Ectodermal cell (in vitro differentiated cells): ENCODE results near the gene MAPK8IP2.

Experiments
- H3K27ac ChIP-seq: 2 replicates; pipeline ENCODE4 v1.7.0; 2013; ENCODE audit warnings: mild to moderate bottlenecking, low read depth, low read length; ENCODE audit not compliant: insufficient read depth, poor library complexity, severe bottlenecking
- H3K27me3 ChIP-seq: 2 replicates; pipeline ENCODE4 v1.7.0; 2013; ENCODE audit warnings: mild to moderate bottlenecking, low read length; ENCODE audit not compliant: insufficient read depth, control insufficient read depth, poor library complexity, severe bottlenecking
- H3K36me3 ChIP-seq: one replicate; pipeline ENCODE4 v1.7.0; 2013; ENCODE audit warnings: low read length; ENCODE audit not compliant: control insufficient read depth, insufficient read depth
- H3K4me1 ChIP-seq: one replicate; pipeline ENCODE4 v1.7.0; 2013; ENCODE audit warnings: low read length; ENCODE audit not compliant: control insufficient read depth, insufficient read depth
- H3K4me3 ChIP-seq: 2 replicates; pipeline ENCODE4 v1.7.0; 2013; ENCODE audit warnings: low read depth, low read length, control low read depth; ENCODE audit not compliant: insufficient read depth
- H3K9me3 ChIP-seq: 2 replicates; pipeline ENCODE4 v1.7.0; 2013; ENCODE audit warnings: mild to moderate bottlenecking, low read length, moderate library complexity; ENCODE audit not compliant: control insufficient read depth
- WGBS, 2 experiments: methylation state at CpG; one replicate each; pipeline ENCODE4 v1.1.7; 2013; ENCODE audit warnings: missing lambda C conversion rate in 2 of 2; 5-methylcytosine and 5-hydroxymethylcytosine counted together

MAPK8IP2 gene

GRCh38 chr22:50599816-50600455, 657 bp upstream of the MAPK8IP2 start:
- peaks cover 13% of the 10 kb centered on the region for H3K4me1 ChIP-seq
- H3K27ac ChIP-seq = no peak overlapping the region
- H3K36me3 ChIP-seq = no peaks in the 10 kb centered on the region
- 19 to 20% methylated on average over 52 of the region's 52 CpGs for WGBS, 2 experiments
- no peaks in the 10 kb centered on the region for H3K9me3 ChIP-seq
- H3K4me3 ChIP-seq = no peak overlapping the region
- peaks cover 75% of the 10 kb centered on the region for H3K27me3 ChIP-seq

DNA sequence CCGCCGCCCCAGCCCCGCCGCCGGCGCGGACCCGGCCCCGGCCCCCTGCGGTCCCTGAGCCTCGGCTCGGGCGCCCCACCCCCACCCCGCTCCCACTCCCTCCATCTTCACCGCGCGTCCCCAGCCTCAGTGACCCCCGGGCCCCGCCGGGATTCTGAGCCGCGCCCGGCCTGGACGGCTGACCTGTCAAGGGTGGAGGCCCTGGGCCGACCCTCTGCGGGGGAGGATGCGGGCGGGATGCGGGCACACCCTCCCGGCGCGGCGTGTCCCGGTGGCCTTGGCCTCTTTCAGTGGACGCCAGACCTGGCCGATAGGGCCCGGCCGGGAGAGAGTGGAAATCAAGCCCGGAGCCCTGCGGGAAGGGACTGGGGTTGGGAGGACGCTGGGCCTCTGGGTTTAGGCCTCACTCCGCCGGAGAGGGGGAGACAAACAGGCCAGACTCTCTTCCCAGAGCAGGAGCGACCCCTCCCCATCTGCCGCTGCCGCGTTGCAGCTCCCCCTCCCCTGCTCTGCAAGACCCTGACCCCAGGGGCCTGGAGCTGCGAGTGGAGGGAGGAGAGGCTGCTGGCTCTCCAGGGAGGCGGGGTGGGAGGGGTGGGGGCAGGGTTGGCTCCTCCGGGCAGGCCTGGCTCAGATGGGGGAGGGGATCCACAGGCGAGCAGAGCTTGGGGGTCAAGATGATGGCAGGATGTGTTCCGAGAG, 525 bp downstream of the MAPK8IP2 start:
- Histone ChIP-seq H3K9me3 (no peaks in the 10 kb centered on the region), H3K4me3 (peak overlapping the region; percentile 31), H3K27ac (no peak overlapping the region), H3K36me3 (no peaks in the 10 kb centered on the region), H3K27me3 (peaks cover 87% of the 10 kb centered on the region), H3K4me1 (peaks cover 13% of the 10 kb centered on the region)
- 5 to 6% methylated on average over 49 to 52 of the region's 52 CpGs for WGBS, 2 experiments

DNA sequence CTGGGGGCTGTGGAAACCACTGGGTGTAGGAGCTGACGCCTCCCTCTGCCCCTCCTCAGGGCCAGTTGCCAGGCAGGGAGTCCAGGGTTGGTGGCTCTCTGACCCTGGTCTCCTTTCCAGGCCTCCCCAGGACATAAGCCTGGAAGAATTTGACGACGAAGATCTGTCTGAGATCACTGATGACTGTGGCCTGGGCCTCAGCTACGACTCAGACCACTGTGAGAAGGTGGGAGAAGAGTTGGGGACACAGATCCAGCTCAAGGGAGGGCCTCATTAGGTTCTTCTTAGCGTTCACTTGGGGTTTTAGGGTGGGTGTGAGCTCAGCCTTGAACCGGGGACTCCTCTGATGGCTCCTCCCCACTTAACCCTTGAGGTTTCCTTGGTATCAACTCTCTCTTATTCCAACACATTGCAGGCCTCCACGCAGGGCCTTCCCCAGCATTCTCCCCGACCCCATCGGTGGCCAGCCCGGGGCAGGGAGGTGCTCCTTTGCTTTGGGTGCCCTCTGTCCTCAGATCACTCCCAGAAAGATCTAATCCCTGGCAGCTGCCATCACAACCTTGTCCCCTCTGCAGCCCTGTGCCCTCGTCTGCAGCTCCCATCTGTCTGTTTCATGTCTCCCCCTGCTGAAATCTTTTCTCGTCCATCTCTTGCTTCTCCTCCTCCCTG, 1.2 kb downstream of the MAPK8IP2 start:
- WGBS, 2 experiments = 55 to 57% methylated on average over 12 of the region's 12 CpGs
- H3K4me1 ChIP-seq = peaks cover 13% of the 10 kb centered on the region
- H3K9me3 ChIP-seq = no peaks in the 10 kb centered on the region
- H3K27ac ChIP-seq = no peak overlapping the region
- peaks cover 93% of the 10 kb centered on the region for H3K27me3 ChIP-seq
- no peak overlapping the region for H3K4me3 ChIP-seq
- no peaks in the 10 kb centered on the region for H3K36me3 ChIP-seq

GRCh38 chr22:50602338-50602700, 1.7 kb downstream of the MAPK8IP2 start:
- Histone ChIP-seq H3K4me1 (peaks cover 13% of the 10 kb centered on the region), H3K36me3 (no peaks in the 10 kb centered on the region), H3K27me3 (peaks cover 95% of the 10 kb centered on the region), H3K27ac (no peak overlapping the region), H3K4me3 (no peak overlapping the region), H3K9me3 (no peaks in the 10 kb centered on the region)
- WGBS, 2 experiments = 26 to 28% methylated on average over 2 of the region's 2 CpGs

- Histone ChIP-seq H3K36me3 (no peaks in the 10 kb centered on the region), H3K4me3 (no peak overlapping the region), H3K9me3 (no peaks in the 10 kb centered on the region), H3K27me3 (peaks cover 91% of the 10 kb centered on the region), H3K27ac (no peak overlapping the region), H3K4me1 (peaks cover 13% of the 10 kb centered on the region)
- 30 to 33% methylated on average over 70 of the region's 70 CpGs for WGBS, 2 experiments
Observed at GRCh38 chr22:50603511-50604255, 3.1 kb downstream of the MAPK8IP2 start.

GRCh38 chr22:50604256-50605001, 3.8 kb downstream of the MAPK8IP2 start:
- Histone ChIP-seq H3K36me3 (no peaks in the 10 kb centered on the region), H3K9me3 (no peaks in the 10 kb centered on the region), H3K4me1 (peaks cover 13% of the 10 kb centered on the region), H3K27me3 (peaks cover 85% of the 10 kb centered on the region), H3K27ac (no peak overlapping the region), H3K4me3 (no peak overlapping the region)
- WGBS, 2 experiments = 82 to 83% methylated on average over 103 of the region's 103 CpGs

GRCh38 chr22:50605002-50605612, 4.5 kb downstream of the MAPK8IP2 start:
- H3K4me1 ChIP-seq = peaks cover 13% of the 10 kb centered on the region
- no peak overlapping the region for H3K4me3 ChIP-seq
- no peaks in the 10 kb centered on the region for H3K36me3 ChIP-seq
- no peak overlapping the region for H3K27ac ChIP-seq
- no peaks in the 10 kb centered on the region for H3K9me3 ChIP-seq
- H3K27me3 ChIP-seq = peaks cover 78% of the 10 kb centered on the region
- WGBS, 2 experiments = 91 to 92% methylated on average over 23 of the region's 23 CpGs

- H3K4me3 ChIP-seq = no peak overlapping the region
- no peaks in the 10 kb centered on the region for H3K9me3 ChIP-seq
- peaks cover 13% of the 10 kb centered on the region for H3K4me1 ChIP-seq
- H3K27ac ChIP-seq = no peak overlapping the region
- H3K36me3 ChIP-seq = no peaks in the 10 kb centered on the region
- peaks cover 76% of the 10 kb centered on the region for H3K27me3 ChIP-seq
- WGBS, 2 experiments = 90% methylated on average over 20 of the region's 20 CpGs
Observed at GRCh38 chr22:50605613-50606074, 5.1 kb downstream of the MAPK8IP2 start.

DNA sequence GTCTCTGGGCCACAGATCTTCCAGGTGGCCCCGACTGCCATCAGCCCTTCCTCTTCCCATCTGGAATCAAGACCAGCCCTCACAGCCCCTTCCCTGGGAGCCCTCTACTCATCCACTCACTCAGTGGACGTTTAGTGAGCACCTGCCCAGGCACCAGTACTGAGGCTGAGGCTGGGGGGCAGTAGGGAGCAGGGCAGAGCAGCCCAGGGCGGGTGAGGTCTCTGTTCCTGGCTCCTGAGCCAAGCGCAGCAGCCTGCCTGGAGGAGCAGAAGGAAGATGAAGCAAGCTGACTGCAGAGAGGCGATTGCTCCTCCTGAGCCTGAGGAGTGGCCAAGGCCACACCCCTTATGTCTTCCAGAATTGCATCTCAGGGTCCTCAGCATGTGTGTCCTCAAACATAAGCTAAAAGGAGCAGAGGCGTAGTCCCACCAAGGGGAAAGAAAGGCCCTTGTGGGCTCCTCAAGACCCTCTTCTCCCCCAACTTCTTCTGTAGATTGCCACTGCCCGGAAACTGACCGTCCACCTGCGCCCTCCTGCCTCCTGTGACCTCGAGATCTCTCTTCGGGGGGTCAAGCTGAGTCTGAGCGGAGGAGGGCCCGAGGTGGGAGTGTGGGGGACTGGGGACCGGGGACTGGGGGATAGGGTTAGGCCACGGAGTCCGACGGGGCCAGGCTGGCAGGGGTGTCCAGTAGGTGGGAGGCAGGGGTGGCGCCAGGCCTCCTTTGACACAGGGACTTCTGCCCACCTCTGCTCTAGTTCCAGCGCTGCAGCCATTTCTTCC, 5.8 kb downstream of the MAPK8IP2 start:
- H3K27ac ChIP-seq = no peak overlapping the region
- no peaks in the 10 kb centered on the region for H3K36me3 ChIP-seq
- peaks cover 9% of the 10 kb centered on the region for H3K4me1 ChIP-seq
- no peaks in the 10 kb centered on the region for H3K9me3 ChIP-seq
- WGBS, 2 experiments = 80 to 82% methylated on average over 19 of the region's 19 CpGs
- H3K4me3 ChIP-seq = no peak overlapping the region
- H3K27me3 ChIP-seq = peaks cover 69% of the 10 kb centered on the region
